Activated T-cell treated with anti-CD3 and anti-CD28 coated beads, Interleukin-2, amount 50 U/mL, for 4 hours (primary cell): ENCODE results near the gene PGPEP1. TPM values are rescaled to one million over a fixed set of nuclear protein-coding genes. Genes with fewer than 3 reads are reported as not detected.
"Not testable (repeated sequence)": the region's sequence is repeated elsewhere in the genome, so short reads cannot be mapped to it uniquely, and the experiment has no call there.

Experiments used
- ATAC-seq, 2 donors: fragments of 200-7000 bp; cut with Tn5 transposase; one replicate each; pipeline ENCODE4 v1.10.0; 2021
- DNase-seq: peaks from one replicate; pipeline ENCODE4 v3.0.0-alpha.2; 2020
- H3K27me3 Mint-ChIP-seq: one replicate; pipeline ENCODE4 v1.8.0; 2021; ENCODE audit warnings: low read depth, mixed read lengths
- H3K36me3 Mint-ChIP-seq: one replicate; pipeline ENCODE4 v1.8.0; 2022; ENCODE audit warnings: mixed read lengths; ENCODE audit not compliant: insufficient read depth
- H3K4me1 Mint-ChIP-seq: one replicate; pipeline ENCODE4 v1.8.0; 2021; ENCODE audit warnings: low read depth, mixed read lengths
- H3K4me3 Mint-ChIP-seq: one replicate; pipeline ENCODE4 v1.8.0; 2021; ENCODE audit warnings: mild to moderate bottlenecking, moderate library complexity, mixed read lengths
- H3K9me3 Mint-ChIP-seq: one replicate; pipeline ENCODE4 v1.8.0; 2021; ENCODE audit warnings: mixed read lengths
- total RNA-seq, 3 donors: library from RNA; stranded (reverse); gene quantifications; one replicate each; pipeline ENCODE4 v1.2.1, GENCODE V29; 2021

PGPEP1 gene
- total RNA-seq, 3 donors from 2014 or later: 12.8 to 14.7 (median 13.0) TPM

DNA sequence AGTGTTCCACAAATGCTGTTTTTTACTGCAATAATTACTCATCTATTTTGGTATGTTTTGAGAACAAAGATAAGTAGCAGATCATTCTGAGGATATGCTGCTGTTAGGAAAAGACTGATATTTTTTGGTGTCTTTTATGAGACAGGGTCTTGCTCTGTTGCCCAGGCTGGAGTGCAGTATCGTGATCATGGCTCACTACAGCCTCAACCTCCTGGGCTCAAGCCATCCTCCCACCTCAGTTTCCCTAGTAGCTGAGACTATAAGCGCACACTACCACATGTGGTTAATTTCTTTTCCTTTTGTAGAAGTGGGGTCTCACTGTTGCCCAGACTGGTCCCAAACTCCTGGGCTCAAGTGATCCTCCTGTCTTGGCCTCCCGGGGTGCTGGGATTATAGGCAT lies 27.0 kb upstream of the PGPEP1 start:
- no peak overlapping the region for H3K4me3 Mint-ChIP-seq
- DNase-seq (no peak), ATAC-seq (no peak)
- peaks cover 7% of the 10 kb centered on the region for H3K36me3 Mint-ChIP-seq
- H3K27me3 Mint-ChIP-seq: no peaks in the 10 kb centered on the region
- no peaks in the 10 kb centered on the region for H3K9me3 Mint-ChIP-seq
- peaks cover 12% of the 10 kb centered on the region for H3K4me1 Mint-ChIP-seq

DNA sequence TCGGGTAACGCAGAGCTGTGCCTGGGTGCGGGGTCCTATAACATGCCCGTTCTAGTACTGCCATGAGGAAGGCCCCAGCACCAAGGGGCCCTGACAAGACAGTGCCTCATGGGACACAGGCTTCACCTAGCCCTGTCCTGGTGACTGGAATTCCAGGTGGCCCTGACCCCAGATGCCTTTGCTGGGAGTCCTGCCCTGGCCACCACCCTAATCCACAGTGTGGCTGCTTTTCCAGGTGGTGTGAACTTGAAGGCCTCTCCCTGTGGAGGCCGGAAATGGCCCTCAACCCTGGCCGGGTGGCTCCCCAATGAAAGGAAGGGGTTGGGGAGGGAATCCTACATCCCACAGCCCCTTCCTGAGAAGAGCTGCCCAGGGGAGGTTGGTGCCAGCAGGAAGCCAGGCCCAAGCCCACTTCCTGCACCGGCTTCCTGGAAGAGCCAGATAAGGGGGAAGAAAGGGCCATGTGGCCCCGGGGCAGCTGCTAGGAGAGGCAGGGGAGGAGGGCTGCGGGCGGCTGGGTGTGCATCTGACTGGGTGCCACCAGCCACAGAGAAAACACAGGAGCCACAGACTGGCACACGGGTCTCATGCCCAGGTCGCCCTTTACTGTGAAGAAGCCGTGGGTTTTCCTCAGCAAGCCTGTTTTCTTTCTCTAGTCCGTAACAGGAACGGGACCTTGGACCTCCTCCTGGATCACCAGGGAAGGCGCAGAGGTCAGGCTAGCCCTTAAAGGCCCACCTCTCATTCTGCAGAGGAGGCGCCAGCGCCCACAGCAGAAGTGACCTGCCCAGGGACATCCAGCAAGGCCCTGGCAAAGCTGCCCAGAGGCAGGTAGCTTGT lies 22.2 kb upstream of the PGPEP1 start:
- Mint-ChIP-seq H3K27me3 (no peaks in the 10 kb centered on the region), H3K36me3 (peaks cover 8% of the 10 kb centered on the region)

DNA sequence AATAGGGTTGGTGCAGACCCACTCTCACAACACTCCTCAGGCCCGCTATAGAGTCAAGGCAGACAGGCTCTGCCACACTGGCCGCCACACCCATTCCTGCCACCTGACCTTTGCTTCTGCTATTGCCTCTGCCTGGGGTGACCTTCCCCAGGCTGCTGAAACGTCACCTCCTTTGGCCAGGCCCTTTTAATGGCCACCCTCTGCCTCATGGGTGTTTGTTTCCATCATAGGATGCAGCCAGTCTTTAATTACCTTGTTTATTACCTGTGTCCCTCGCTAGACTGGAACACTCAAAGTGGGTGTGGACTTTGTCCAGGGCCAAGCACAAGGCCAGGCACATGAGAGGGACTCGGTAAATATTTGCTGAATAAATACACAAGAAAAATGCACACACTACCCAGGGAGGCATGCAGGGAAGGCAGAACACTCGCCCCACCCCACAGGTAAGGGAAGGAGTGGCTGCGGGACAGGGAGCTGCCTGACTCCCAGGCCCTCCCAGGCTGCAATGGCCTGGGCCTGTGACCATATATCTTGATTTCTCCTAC lies 20.7 kb upstream of the PGPEP1 start:
- peaks cover 5% of the 10 kb centered on the region for H3K36me3 Mint-ChIP-seq
- peak overlapping the region; percentile 21 for H3K4me3 Mint-ChIP-seq
- no peaks in the 10 kb centered on the region for H3K27me3 Mint-ChIP-seq
- ATAC-seq (no peak), DNase-seq (no peak)
- peaks cover 57% of the 10 kb centered on the region for H3K4me1 Mint-ChIP-seq
- H3K9me3 Mint-ChIP-seq: no peaks in the 10 kb centered on the region

More for the DNA sequence above, 22.2 kb upstream of the PGPEP1 start:
- ATAC-seq (peak; percentile 35 to 39), DNase-seq (no peak)
- Mint-ChIP-seq H3K4me1 (peaks cover 49% of the 10 kb centered on the region), H3K4me3 (peak overlapping the region; percentile 49), H3K9me3 (no peaks in the 10 kb centered on the region)

DNA sequence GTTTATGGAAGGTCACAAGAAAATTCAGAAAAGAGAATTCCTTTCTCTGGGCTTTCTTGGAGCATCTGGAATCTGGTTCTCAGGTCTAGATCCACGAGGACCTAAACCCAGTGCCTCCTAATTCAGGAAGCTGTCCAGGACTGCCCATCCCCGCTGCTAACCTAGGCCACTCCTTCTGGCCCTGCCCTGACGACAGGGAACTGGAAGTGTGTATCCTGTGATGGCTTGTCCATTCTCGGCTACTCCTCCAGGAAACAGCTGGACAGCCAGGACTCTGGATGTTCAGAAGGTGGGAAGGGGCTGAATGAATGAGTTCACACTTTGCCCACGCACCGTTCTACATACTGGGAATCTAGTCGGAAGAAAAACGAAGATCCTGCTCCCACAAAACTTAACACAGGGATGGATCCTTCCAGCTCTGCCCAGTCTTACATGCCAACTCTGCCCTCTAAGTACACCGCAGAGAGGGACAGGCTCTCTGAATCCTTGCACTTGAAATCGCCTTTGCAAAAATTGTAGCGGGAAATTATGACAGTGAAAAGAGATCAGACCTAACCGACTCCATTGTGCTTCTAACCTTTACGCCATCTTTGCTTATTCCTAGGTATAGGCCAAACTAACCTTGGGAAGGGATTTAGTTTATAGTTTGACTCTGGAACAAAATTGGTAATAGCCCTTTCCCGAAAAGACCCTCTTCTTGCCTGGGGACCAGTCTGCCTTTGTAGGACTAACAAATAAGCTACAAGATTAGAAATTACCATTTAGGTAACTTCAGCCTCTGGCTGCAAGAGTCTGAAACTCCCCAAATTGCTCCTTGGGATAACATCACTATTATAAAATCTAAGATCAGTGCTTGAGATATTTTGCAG lies 19.3 kb upstream of the PGPEP1 start:
- Mint-ChIP-seq H3K4me1 (peaks cover 56% of the 10 kb centered on the region), H3K4me3 (peak overlapping the region; percentile 91), H3K27me3 (no peaks in the 10 kb centered on the region), H3K9me3 (no peaks in the 10 kb centered on the region), H3K36me3 (peaks cover 5% of the 10 kb centered on the region)
- ATAC-seq (no peak), DNase-seq (no peak)

DNA sequence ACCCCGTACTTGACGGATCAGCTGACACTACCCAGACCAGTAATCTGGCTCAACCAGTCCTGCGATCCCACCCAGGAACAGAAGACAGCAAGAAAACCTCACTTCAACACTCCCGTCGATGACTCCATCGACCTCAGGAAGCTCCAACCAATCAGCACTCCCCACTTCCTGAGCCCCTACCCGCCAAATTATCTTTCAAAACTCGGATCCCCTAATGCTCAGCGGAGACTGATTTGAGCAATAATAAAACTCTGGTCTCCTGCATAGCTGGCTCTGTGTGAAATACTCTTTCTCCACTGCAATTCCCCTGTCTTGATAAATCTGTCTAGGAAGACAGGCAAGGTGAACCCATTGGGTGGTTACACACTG lies 18.7 kb upstream of the PGPEP1 start:
- DNase-seq: no peak
- H3K4me1 Mint-ChIP-seq: peaks cover 56% of the 10 kb centered on the region
- no peaks in the 10 kb centered on the region for H3K9me3 Mint-ChIP-seq
- H3K27me3 Mint-ChIP-seq: no peaks in the 10 kb centered on the region
- H3K4me3 Mint-ChIP-seq: peak overlapping the region; percentile 91
- ATAC-seq: no peak
- H3K36me3 Mint-ChIP-seq: peaks cover 5% of the 10 kb centered on the region

DNA sequence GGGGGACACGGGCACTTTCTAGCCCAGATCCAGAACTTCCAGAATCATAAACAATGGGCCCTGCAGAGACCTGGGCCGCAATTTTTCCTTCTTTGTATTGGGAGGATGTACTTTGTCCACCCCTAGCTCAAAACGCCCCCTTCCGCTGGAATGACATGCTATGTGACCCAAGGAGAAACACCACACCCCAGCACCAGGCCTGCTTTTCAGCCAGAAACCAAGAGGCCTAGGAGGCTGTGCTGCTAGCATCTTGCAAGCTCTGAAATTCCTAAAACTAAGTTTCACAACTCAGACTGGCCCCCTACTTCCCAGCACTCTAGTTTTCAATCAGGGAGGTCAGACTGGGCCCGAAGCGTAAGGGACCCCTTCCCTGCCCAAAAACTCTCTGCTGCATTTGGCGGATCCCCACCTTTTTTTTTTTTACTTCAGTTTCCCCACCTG lies 18.1 kb upstream of the PGPEP1 start:
- H3K36me3 Mint-ChIP-seq: peaks cover 5% of the 10 kb centered on the region
- ATAC-seq (peak; percentile 16 to 17), DNase-seq (no peak)
- peaks cover 56% of the 10 kb centered on the region for H3K4me1 Mint-ChIP-seq
- no peaks in the 10 kb centered on the region for H3K27me3 Mint-ChIP-seq
- peak overlapping the region; percentile 91 for H3K4me3 Mint-ChIP-seq
- H3K9me3 Mint-ChIP-seq: no peaks in the 10 kb centered on the region

DNA sequence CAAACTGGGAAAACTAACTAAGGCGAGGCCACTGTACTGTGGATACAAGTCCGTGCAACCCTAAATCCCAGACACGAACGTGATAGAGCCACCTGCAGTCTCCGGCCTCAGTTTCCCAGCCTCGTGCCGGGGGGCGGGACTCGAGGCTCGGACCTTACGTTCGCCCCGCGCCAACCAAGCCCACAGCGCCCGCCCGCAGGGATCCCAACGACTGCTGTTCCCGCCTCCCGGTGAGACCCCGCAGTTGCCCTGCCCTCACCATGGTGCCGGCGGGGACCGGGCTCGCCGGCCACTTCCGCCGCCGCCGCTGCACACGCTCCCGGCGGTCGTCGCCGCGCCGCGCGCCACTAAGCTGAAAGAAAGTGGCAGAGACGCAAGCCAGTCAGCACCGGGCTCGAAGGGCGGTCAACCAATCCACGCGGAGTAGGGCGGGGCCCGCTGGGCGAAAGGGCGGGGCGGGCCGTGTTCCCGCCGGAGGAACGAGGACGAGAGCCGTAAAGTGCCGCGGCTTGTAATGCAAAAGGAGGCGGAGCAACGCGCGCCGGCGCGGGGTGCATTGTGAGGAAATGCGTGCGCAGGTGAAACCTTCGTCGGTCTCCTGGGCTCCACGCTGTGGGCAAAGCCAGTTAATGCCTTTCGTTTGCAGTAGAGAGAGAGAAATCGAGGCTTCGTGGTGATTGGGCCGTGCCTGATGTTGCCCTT lies 17.5 kb upstream of the PGPEP1 start, which contains the start of gene LSM4:
TSS of gene LSM4 (minus strand) at position 318 of the 702 bp plus-strand sequence. CDS start at position 262, 56 bp downstream.
- peaks cover 50% of the 10 kb centered on the region for H3K4me1 Mint-ChIP-seq
- H3K27me3 Mint-ChIP-seq: no peaks in the 10 kb centered on the region
- ATAC-seq (peak; percentile 96), DNase-seq (peak; percentile 99)
- no peaks in the 10 kb centered on the region for H3K9me3 Mint-ChIP-seq
- H3K4me3 Mint-ChIP-seq: peak within 1 kb of the TSS; percentile 91
- H3K36me3 Mint-ChIP-seq: peaks cover 5% of the 10 kb centered on the region

DNA sequence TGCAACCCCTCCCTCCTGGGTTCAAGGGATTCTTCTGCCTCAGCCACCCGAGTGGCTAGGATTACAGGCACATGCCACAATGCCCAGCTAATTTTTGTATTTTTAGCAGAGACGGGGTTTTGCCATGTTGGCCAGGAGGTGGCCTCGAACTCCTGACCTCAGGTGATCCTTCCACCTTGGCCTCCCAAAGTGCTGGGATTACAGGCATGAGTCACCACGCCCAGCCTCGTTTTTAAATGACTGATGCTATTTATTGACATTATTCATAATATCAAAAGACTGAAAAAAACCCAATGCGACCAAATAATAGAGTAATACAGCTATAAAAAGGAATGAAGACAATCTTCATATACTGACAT lies 16.0 kb upstream of the PGPEP1 start:
- not testable (repeated sequence) for H3K36me3 Mint-ChIP-seq, H3K4me3 Mint-ChIP-seq, ATAC-seq, DNase-seq, H3K9me3 Mint-ChIP-seq, H3K27me3 Mint-ChIP-seq
- peaks cover 47% of the 10 kb centered on the region for H3K4me1 Mint-ChIP-seq

DNA sequence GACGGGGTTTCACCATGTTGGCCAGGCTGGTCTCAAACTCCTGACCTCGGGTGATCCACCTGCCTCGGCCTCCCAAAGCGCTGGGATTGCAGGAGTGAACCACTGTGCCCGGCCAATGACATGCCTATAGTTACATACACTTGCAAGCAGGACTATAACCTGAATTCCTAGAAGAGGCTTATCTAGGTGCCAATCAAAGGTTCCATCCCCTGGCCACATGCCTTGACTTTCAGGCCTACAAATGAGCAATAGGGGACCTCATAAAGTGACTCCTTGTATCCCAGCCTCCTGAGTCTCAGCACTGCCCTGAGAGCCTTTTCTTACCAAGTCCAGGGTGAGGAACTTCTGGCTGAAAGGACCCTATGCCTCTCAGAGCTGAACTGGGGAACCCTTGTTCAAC lies 13.6 kb upstream of the PGPEP1 start:
- peaks cover 24% of the 10 kb centered on the region for H3K4me1 Mint-ChIP-seq
- ATAC-seq (no peak), DNase-seq (no peak)
- no peaks in the 10 kb centered on the region for H3K36me3 Mint-ChIP-seq
- H3K4me3 Mint-ChIP-seq: no peak overlapping the region
- no peaks in the 10 kb centered on the region for H3K9me3 Mint-ChIP-seq
- H3K27me3 Mint-ChIP-seq: no peaks in the 10 kb centered on the region

DNA sequence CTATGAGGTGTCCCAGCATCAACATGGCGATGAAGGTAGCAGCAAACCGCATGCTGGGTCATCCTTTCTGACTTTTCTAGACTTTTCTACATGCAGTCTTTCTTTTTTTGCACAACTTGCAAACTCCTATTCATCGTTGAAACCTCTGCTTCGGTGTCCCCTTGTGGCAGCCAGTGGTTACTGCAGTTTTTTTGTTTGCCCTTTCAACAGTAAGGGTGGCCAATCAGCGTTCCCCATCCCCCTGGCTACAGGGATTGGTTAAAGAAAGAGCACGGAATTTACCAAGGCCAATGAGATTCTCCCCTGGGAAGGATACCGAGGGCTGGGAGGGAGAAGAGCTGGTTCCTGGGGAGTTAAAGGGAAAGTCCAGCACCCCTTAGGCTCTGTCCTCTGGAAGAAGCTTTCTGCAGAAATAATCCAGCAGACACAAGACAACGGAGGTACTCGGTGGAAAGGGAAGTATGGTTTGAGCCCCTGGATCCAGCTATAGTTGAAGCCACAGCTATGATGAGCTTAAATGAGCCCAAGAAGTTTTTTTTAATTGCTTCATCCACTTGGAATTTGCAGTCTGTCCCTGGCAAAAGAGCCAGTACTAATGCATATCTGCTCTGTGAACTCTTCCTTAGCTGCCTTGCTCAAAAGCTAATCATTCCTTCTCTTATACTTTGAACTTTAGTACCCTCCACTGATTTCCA lies 11.9 kb upstream of the PGPEP1 start:
- Mint-ChIP-seq H3K27me3 (no peaks in the 10 kb centered on the region), H3K9me3 (no peaks in the 10 kb centered on the region), H3K4me3 (peak overlapping the region; percentile 62), H3K4me1 (peaks cover 14% of the 10 kb centered on the region), H3K36me3 (no peaks in the 10 kb centered on the region)
- ATAC-seq (peak; percentile 100), DNase-seq (peak; percentile 79)

DNA sequence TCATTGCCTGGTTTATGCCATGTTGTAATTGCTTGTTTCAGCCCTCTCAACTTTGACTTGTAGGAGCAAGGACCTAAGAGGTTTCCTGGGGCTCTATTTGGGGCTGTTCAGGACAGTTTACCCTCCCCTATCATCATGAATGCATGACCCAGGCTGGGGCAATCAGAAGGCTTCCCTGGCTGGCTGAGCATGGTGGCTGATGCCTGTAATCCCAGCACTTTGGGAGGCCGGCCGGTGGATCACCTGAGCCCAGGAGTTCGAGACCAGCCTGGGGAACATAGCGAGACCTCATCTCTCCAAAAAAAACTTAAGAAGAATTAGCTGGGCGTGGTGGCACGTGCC lies 11.4 kb upstream of the PGPEP1 start:
- Mint-ChIP-seq H3K36me3 (no peaks in the 10 kb centered on the region), H3K27me3 (no peaks in the 10 kb centered on the region), H3K4me1 (peaks cover 10% of the 10 kb centered on the region), H3K4me3 (no peak overlapping the region), H3K9me3 (no peaks in the 10 kb centered on the region)
- ATAC-seq: no peak
- DNase-seq: no peak

DNA sequence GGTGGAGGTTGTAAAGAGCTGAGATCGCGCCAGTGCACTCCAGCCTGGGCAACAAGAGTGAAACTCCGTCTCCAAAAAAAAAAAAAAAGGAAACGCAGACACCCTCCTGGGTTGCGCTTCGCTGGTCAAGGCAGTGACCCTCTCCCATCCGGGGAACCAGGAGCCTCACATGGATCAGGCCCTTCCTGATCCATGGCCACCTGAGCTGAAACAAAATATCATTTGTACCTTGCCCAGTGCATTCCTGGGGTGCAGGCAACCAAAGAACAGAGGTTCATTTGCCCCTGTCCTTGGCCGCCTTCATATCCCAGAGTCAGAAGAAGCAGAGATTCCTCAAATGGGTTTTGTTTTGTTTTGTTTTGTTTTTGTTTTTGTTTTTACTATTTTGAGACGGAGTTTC lies 9.5 kb upstream of the PGPEP1 start:
- no peaks in the 10 kb centered on the region for H3K27me3 Mint-ChIP-seq
- peaks cover 8% of the 10 kb centered on the region for H3K4me1 Mint-ChIP-seq
- ATAC-seq (no peak), DNase-seq (no peak)
- H3K36me3 Mint-ChIP-seq: no peaks in the 10 kb centered on the region
- no peaks in the 10 kb centered on the region for H3K9me3 Mint-ChIP-seq
- H3K4me3 Mint-ChIP-seq: no peak overlapping the region

DNA sequence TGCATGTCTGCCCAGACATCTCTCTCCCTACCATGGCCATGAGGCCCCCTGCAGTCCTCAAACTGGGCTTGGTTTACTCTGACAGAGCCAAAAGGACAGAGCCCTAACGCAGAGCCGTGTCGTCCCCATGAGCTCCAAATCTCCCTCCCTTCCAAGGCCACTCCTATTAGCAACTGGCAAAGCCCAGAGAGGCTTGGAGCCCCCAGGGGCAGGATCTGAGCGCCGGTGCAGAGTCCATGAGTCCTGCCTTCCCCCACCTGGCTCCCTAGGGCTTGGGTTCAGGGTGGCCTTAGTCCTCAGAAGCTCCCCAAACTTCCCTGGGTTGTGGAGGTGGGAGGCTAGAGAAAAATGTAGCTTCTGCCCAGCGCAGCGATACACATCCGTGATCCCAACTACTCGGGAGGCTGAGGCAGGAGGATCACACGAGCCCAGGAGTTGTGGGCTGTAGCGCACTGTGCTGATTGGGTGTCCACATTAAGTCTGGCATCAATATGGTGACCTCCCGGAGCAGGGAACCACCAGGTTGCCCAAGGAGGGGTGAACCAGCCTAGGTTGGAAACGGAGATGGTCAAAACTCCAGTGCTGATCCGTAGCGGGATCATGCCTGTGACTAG lies 7.4 kb upstream of the PGPEP1 start:
- Mint-ChIP-seq H3K36me3 (no peaks in the 10 kb centered on the region), H3K9me3 (no peaks in the 10 kb centered on the region), H3K27me3 (no peaks in the 10 kb centered on the region), H3K4me3 (no peak overlapping the region), H3K4me1 (peaks cover 8% of the 10 kb centered on the region)
- ATAC-seq: no peak
- no peak for DNase-seq
